COR-L47 (cell line): Measurements from ENCODE around the gene MROH7.

Source experiments
- DNase-seq: peaks from one replicate; lab custom pipeline; 2025; lab: John Stamatoyannopoulos, UW

The MROH7 gene

GRCh38 chr1:54742282-54742681 lies 100.7 kb downstream of the MROH7 start:
- DNase-seq, result no peak

- DNase-seq, result no peak
Observed at GRCh38 chr1:54743416-54744226, 102.0 kb downstream of the MROH7 start.

- DNase-seq, result no peak
Observed at GRCh38 chr1:54744696-54745095, 103.1 kb downstream of the MROH7 start.

GRCh38 chr1:54745274-54745673 lies 103.7 kb downstream of the MROH7 start:
- no peak for DNase-seq

GRCh38 chr1:54745864-54746263 lies 104.3 kb downstream of the MROH7 start:
- no peak for DNase-seq

GRCh38 chr1:54748094-54748835 lies 106.7 kb downstream of the MROH7 start:
- no peak for DNase-seq

- DNase-seq, result no peak
Observed at GRCh38 chr1:54750596-54750995, 109.0 kb downstream of the MROH7 start.

- DNase-seq, result no peak
Observed at GRCh38 chr1:54751426-54751825, 109.8 kb downstream of the MROH7 start.

GRCh38 chr1:54754045-54754444 lies 112.5 kb downstream of the MROH7 start:
- no peak for DNase-seq

- no peak for DNase-seq
Observed at GRCh38 chr1:54754486-54755285, 113.1 kb downstream of the MROH7 start.

- DNase-seq, result no peak
Observed at GRCh38 chr1:54757833-54758232, 116.2 kb downstream of the MROH7 start.

GRCh38 chr1:54758678-54759348 lies 117.2 kb downstream of the MROH7 start:
- DNase-seq, result no peak
